COLO668 (cell line): Measurements from ENCODE around the gene PCBP3.

Experiments
- DNase-seq: peaks from one replicate; lab custom pipeline; 2025; ENCODE audit not compliant: unreplicated experiment; lab: John Stamatoyannopoulos, UW

The PCBP3 gene

GRCh38 chr21:45856442-45856841 lies 212.9 kb downstream of the PCBP3 start:
- no peak for DNase-seq

- no peak for DNase-seq
Observed at GRCh38 chr21:45856906-45857305, 213.4 kb downstream of the PCBP3 start.

GRCh38 chr21:45857761-45858160 lies 214.2 kb downstream of the PCBP3 start:
- DNase-seq, result no peak

GRCh38 chr21:45858180-45858579 lies 214.7 kb downstream of the PCBP3 start:
- DNase-seq, result no peak

- DNase-seq, result no peak
Observed at GRCh38 chr21:45859041-45859761, 215.7 kb downstream of the PCBP3 start.

GRCh38 chr21:45859762-45860357 lies 216.3 kb downstream of the PCBP3 start:
- DNase-seq, result no peak

- DNase-seq, result no peak
Observed at GRCh38 chr21:45860493-45861155, 217.1 kb downstream of the PCBP3 start.

- DNase-seq, result no peak
Observed at GRCh38 chr21:45861156-45861870, 217.8 kb downstream of the PCBP3 start.

- DNase-seq, result no peak
Observed at GRCh38 chr21:45862543-45863207, 219.2 kb downstream of the PCBP3 start.

GRCh38 chr21:45863267-45863666 lies 219.7 kb downstream of the PCBP3 start:
- DNase-seq, result no peak

GRCh38 chr21:45863751-45864150 lies 220.2 kb downstream of the PCBP3 start:
- no peak for DNase-seq

GRCh38 chr21:45864436-45864835 lies 220.9 kb downstream of the PCBP3 start:
- DNase-seq, result no peak

- DNase-seq, result no peak
Observed at GRCh38 chr21:45865106-45865835, 221.7 kb downstream of the PCBP3 start.

GRCh38 chr21:45866551-45866950 lies 223.0 kb downstream of the PCBP3 start:
- no peak for DNase-seq

GRCh38 chr21:45867041-45867666 lies 223.6 kb downstream of the PCBP3 start:
- DNase-seq, result no peak

- no peak for DNase-seq
Observed at GRCh38 chr21:45867671-45868081, 224.2 kb downstream of the PCBP3 start.

- DNase-seq, result no peak
Observed at GRCh38 chr21:45868086-45868485, 224.6 kb downstream of the PCBP3 start.

GRCh38 chr21:45868488-45868887 lies 225.0 kb downstream of the PCBP3 start:
- no peak for DNase-seq

GRCh38 chr21:45869121-45870007 lies 225.8 kb downstream of the PCBP3 start:
- no peak for DNase-seq
